Neural crest cell (in vitro differentiated cells): ENCODE measurements around the gene CCDC57. TPM values are rescaled to one million over a fixed set of nuclear protein-coding genes. Genes with fewer than 3 reads are reported as not detected.

Experiments used
- DNase-seq: peaks from one replicate; pipeline ENCODE4 v3.0.0; 2021; ENCODE audit warnings: low read depth, mixed read lengths, low spot score
- H3K27ac Mint-ChIP-seq: one replicate; pipeline ENCODE4 v1.8.0; 2021; ENCODE audit warnings: mild to moderate bottlenecking, mixed read lengths; ENCODE audit not compliant: unreplicated experiment
- H3K27me3 Mint-ChIP-seq: 2 replicates; pipeline ENCODE4 v1.8.0; 2021; ENCODE audit warnings: low read depth, mild to moderate bottlenecking, mixed read lengths
- H3K36me3 Mint-ChIP-seq: 2 replicates; pipeline ENCODE4 v1.8.0; 2021; ENCODE audit warnings: low read depth, mild to moderate bottlenecking, mixed read lengths
- H3K4me1 Mint-ChIP-seq: 2 replicates; pipeline ENCODE4 v1.8.0; 2021; ENCODE audit warnings: mixed read lengths
- H3K4me3 Mint-ChIP-seq: one replicate; pipeline ENCODE4 v1.8.0; 2021; ENCODE audit warnings: mild to moderate bottlenecking, mixed read lengths
- H3K9me3 Mint-ChIP-seq: 2 replicates; pipeline ENCODE4 v1.8.0; 2021; ENCODE audit warnings: mixed read lengths
- CTCF ChIP-seq: fragments of 200-600 bp; sonication (generic); conservative IDR thresholded peaks from 2 replicates; pipeline ENCODE4 v1.5.0; 2021; ENCODE audit warnings: antibody characterized with exemption, mild to moderate bottlenecking
- total RNA-seq: library from RNA; stranded (reverse); gene quantifications from 2 replicates; pipeline ENCODE4 v1.2.1, GENCODE V29; 2021

The CCDC57 gene
- total RNA-seq, 1 donor from 2014 or later: 47.5 TPM

GRCh38 chr17:82110298-82110697 is 102.3 kb downstream of the CCDC57 start:
- Mint-ChIP-seq H3K27ac (no peak overlapping the region), H3K4me1 (peaks cover 29% of the 10 kb centered on the region), H3K27me3 (peaks cover 4% of the 10 kb centered on the region), H3K36me3 (peaks cover 3% of the 10 kb centered on the region), H3K4me3 (no peak overlapping the region), H3K9me3 (no peaks in the 10 kb centered on the region)
- TF ChIP-seq CTCF: no peak
- DNase-seq: no peak

GRCh38 chr17:82108961-82109475 is 103.6 kb downstream of the CCDC57 start:
- TF ChIP-seq CTCF: no peak
- H3K36me3 Mint-ChIP-seq: peaks cover 3% of the 10 kb centered on the region
- peak overlapping the region; percentile 17 for H3K4me3 Mint-ChIP-seq
- H3K27me3 Mint-ChIP-seq: peaks cover 5% of the 10 kb centered on the region
- no peak for DNase-seq
- no peaks in the 10 kb centered on the region for H3K9me3 Mint-ChIP-seq
- H3K27ac Mint-ChIP-seq: peak overlapping the region; percentile 46
- H3K4me1 Mint-ChIP-seq: peaks cover 36% of the 10 kb centered on the region

GRCh38 chr17:82108496-82108945 is 104.1 kb downstream of the CCDC57 start:
- Mint-ChIP-seq H3K36me3 (peaks cover 3% of the 10 kb centered on the region), H3K27ac (peak overlapping the region; percentile 46), H3K4me1 (peaks cover 41% of the 10 kb centered on the region), H3K27me3 (peaks cover 7% of the 10 kb centered on the region), H3K9me3 (no peaks in the 10 kb centered on the region), H3K4me3 (peak overlapping the region; percentile 56)
- no peak for TF ChIP-seq CTCF
- DNase-seq: no peak

- Mint-ChIP-seq H3K4me1 (peaks cover 46% of the 10 kb centered on the region), H3K27me3 (peaks cover 7% of the 10 kb centered on the region), H3K4me3 (peak overlapping the region; percentile 56), H3K27ac (no peak overlapping the region), H3K9me3 (no peaks in the 10 kb centered on the region), H3K36me3 (peaks cover 3% of the 10 kb centered on the region)
- TF ChIP-seq CTCF: no peak
- no peak for DNase-seq
These were observed 104.6 kb downstream of the CCDC57 start for GRCh38 chr17:82108038-82108437.

GRCh38 chr17:82107341-82107860 is 105.2 kb downstream of the CCDC57 start:
- Mint-ChIP-seq H3K36me3 (peaks cover 3% of the 10 kb centered on the region), H3K4me3 (no peak overlapping the region), H3K27ac (no peak overlapping the region), H3K27me3 (peaks cover 7% of the 10 kb centered on the region), H3K9me3 (no peaks in the 10 kb centered on the region), H3K4me1 (peaks cover 51% of the 10 kb centered on the region)
- peak; percentile 26 for TF ChIP-seq CTCF
- no peak for DNase-seq
